ENCODE measurements around the gene TP73.
A peak's percentile ranks its signal among the peaks of the same experiment; 100 is the strongest.

The TP73 gene

GRCh38 chr1:3690282-3691065 lies 38.2 kb downstream of the TP73 start:
- Histone ChIP-seq H3K27me3 (ENCODE audit: low read depth, low read length) (peaks cover 5% of the 10 kb centered on the region), H4K20me1 (ENCODE audit: insufficient read depth, low read length) (no peaks in the 10 kb centered on the region), H3K4me3 (ENCODE audit: low read length) (no peak overlapping the region), H3K27ac (ENCODE audit: low read length) (no peak overlapping the region), H3K4me1 (ENCODE audit: low read length) (peaks cover 49% of the 10 kb centered on the region), H3K9ac (ENCODE audit: low read length) (no peak overlapping the region), H3K9me3 (ENCODE audit: insufficient read depth, low read length) (no peaks in the 10 kb centered on the region), H3K79me2 (ENCODE audit: low read length) (no peaks in the 10 kb centered on the region), H2AFZ (ENCODE audit: low read depth, low read length) (no peak overlapping the region), H3K36me3 (replicated peaks; ENCODE audit: low read depth, low read length) (no peaks in the 10 kb centered on the region), H3K4me2 (ENCODE audit: low read length) (no peak overlapping the region)
- no peak for TF ChIP-seq EZH2phosphoT487 (IDR thresholded peaks at IDR 0.05; ENCODE audit: low read depth)
- no peak for TF ChIP-seq CTCF (IDR thresholded peaks at IDR 0.05; ENCODE audit: low read depth, low read length)

GRCh38 chr1:3691421-3692204 lies 39.3 kb downstream of the TP73 start:
- Histone ChIP-seq H3K9ac (ENCODE audit: low read length) (no peak overlapping the region), H3K4me3 (ENCODE audit: low read length) (no peak overlapping the region), H3K4me2 (ENCODE audit: low read length) (no peak overlapping the region)

GRCh38 chr1:3692598-3692997 lies 40.3 kb downstream of the TP73 start:
- Histone ChIP-seq H3K9ac (ENCODE audit: low read length) (no peak overlapping the region), H3K27me3 (ENCODE audit: low read depth, low read length) (peaks cover 6% of the 10 kb centered on the region; the same call in 1 of the 2 replicates), H3K27ac (ENCODE audit: low read length) (no peak overlapping the region), H3K36me3 (replicated peaks; ENCODE audit: low read depth, low read length) (no peaks in the 10 kb centered on the region), H3K4me3 (ENCODE audit: low read length) (no peak overlapping the region), H4K20me1 (ENCODE audit: insufficient read depth, low read length) (no peaks in the 10 kb centered on the region), H3K4me1 (ENCODE audit: low read length) (peaks cover 40% of the 10 kb centered on the region), H3K4me2 (ENCODE audit: low read length) (peak overlapping the region; percentile 18; the same call in 1 of the 2 replicates), H2AFZ (ENCODE audit: low read depth, low read length) (no peak overlapping the region), H3K79me2 (ENCODE audit: low read length) (no peaks in the 10 kb centered on the region), H3K9me3 (ENCODE audit: insufficient read depth, low read length) (no peaks in the 10 kb centered on the region)
- TF ChIP-seq EZH2phosphoT487 (IDR thresholded peaks at IDR 0.05; ENCODE audit: low read depth) (no peak), CTCF (IDR thresholded peaks at IDR 0.05; ENCODE audit: low read depth, low read length) (no peak)

More at GRCh38 chr1:3691421-3692204, 39.3 kb downstream of the TP73 start:
- Histone ChIP-seq H2AFZ (ENCODE audit: low read depth, low read length) (no peak overlapping the region), H3K4me1 (ENCODE audit: low read length) (peaks cover 44% of the 10 kb centered on the region), H4K20me1 (ENCODE audit: insufficient read depth, low read length) (no peaks in the 10 kb centered on the region), H3K27me3 (ENCODE audit: low read depth, low read length) (peaks cover 8% of the 10 kb centered on the region; the same call in 1 of the 2 replicates), H3K36me3 (replicated peaks; ENCODE audit: low read depth, low read length) (no peaks in the 10 kb centered on the region), H3K9me3 (ENCODE audit: insufficient read depth, low read length) (no peaks in the 10 kb centered on the region), H3K79me2 (ENCODE audit: low read length) (no peaks in the 10 kb centered on the region), H3K27ac (ENCODE audit: low read length) (no peak overlapping the region)
- no peak for TF ChIP-seq EZH2phosphoT487 (IDR thresholded peaks at IDR 0.05; ENCODE audit: low read depth)
- no peak for TF ChIP-seq CTCF (IDR thresholded peaks at IDR 0.05; ENCODE audit: low read depth, low read length)

GRCh38 chr1:3693321-3693720 lies 41.0 kb downstream of the TP73 start:
- Histone ChIP-seq H3K4me1 (ENCODE audit: low read length) (peaks cover 32% of the 10 kb centered on the region), H3K9me3 (ENCODE audit: insufficient read depth, low read length) (no peaks in the 10 kb centered on the region), H3K36me3 (replicated peaks; ENCODE audit: low read depth, low read length) (no peaks in the 10 kb centered on the region), H4K20me1 (ENCODE audit: insufficient read depth, low read length) (no peaks in the 10 kb centered on the region), H3K9ac (ENCODE audit: low read length) (no peak overlapping the region), H3K27me3 (ENCODE audit: low read depth, low read length) (peaks cover 6% of the 10 kb centered on the region; the same call in 1 of the 2 replicates), H3K79me2 (ENCODE audit: low read length) (no peaks in the 10 kb centered on the region), H3K4me2 (ENCODE audit: low read length) (no peak overlapping the region), H3K27ac (ENCODE audit: low read length) (no peak overlapping the region), H3K4me3 (ENCODE audit: low read length) (no peak overlapping the region), H2AFZ (ENCODE audit: low read depth, low read length) (no peak overlapping the region)
- no peak for TF ChIP-seq CTCF (IDR thresholded peaks at IDR 0.05; ENCODE audit: low read depth, low read length)
- no peak for TF ChIP-seq EZH2phosphoT487 (IDR thresholded peaks at IDR 0.05; ENCODE audit: low read depth)
